Measurements from ENCODE around the gene TBC1D30. TPM values are rescaled to one million over a fixed set of nuclear protein-coding genes. Genes with fewer than 3 reads are reported as not detected.
A peak's percentile ranks its signal among the peaks of the same experiment; 100 is the strongest.

Gene TBC1D30
- total RNA-seq, 1 donor from 2014 or later = 14.7 TPM

GRCh38 chr12:64860446-64860998, 36.1 kb downstream of the TBC1D30 start:
- no peak for DNase-seq (ENCODE audit: low spot score)

- no peak for DNase-seq (ENCODE audit: low spot score)
Observed at GRCh38 chr12:64864319-64864718, 39.9 kb downstream of the TBC1D30 start.

GRCh38 chr12:64875186-64875585, 50.7 kb downstream of the TBC1D30 start:
- DNase-seq (ENCODE audit: low spot score) = no peak

- no peak for DNase-seq (ENCODE audit: low spot score)
Observed at GRCh38 chr12:64876388-64877071, 52.1 kb downstream of the TBC1D30 start.

GRCh38 chr12:64877363-64878004, 53.0 kb downstream of the TBC1D30 start:
- DNase-seq (ENCODE audit: low spot score) = no peak

- DNase-seq (ENCODE audit: low spot score) = no peak
Observed at GRCh38 chr12:64882687-64883086, 58.2 kb downstream of the TBC1D30 start.

GRCh38 chr12:64883264-64884163, 59.1 kb downstream of the TBC1D30 start:
- DNase-seq (ENCODE audit: low spot score) = peak; percentile 27

GRCh38 chr12:64884164-64884542, 59.7 kb downstream of the TBC1D30 start:
- no peak for DNase-seq (ENCODE audit: low spot score)

- no peak for DNase-seq (ENCODE audit: low spot score)
Observed at GRCh38 chr12:64884728-64885127, 60.3 kb downstream of the TBC1D30 start.

GRCh38 chr12:64889434-64890216, 65.2 kb downstream of the TBC1D30 start:
- no peak for DNase-seq (ENCODE audit: low spot score)

- peak; percentile 80 for DNase-seq (ENCODE audit: low spot score)
Observed at GRCh38 chr12:64890873-64891468, 66.5 kb downstream of the TBC1D30 start.

- no peak for DNase-seq (ENCODE audit: low spot score)
Observed at GRCh38 chr12:64891629-64892028, 67.2 kb downstream of the TBC1D30 start.

- no peak for DNase-seq (ENCODE audit: low spot score)
Observed at GRCh38 chr12:64892561-64892960, 68.1 kb downstream of the TBC1D30 start.

GRCh38 chr12:64893961-64894360, 69.5 kb downstream of the TBC1D30 start:
- no peak for DNase-seq (ENCODE audit: low spot score)

- DNase-seq (ENCODE audit: low spot score) = no peak
Observed at GRCh38 chr12:64894827-64895475, 70.5 kb downstream of the TBC1D30 start.

- no peak for DNase-seq (ENCODE audit: low spot score)
Observed at GRCh38 chr12:64895526-64895925, 71.1 kb downstream of the TBC1D30 start.

GRCh38 chr12:64900540-64900939, 76.1 kb downstream of the TBC1D30 start:
- no peak for DNase-seq (ENCODE audit: low spot score)

GRCh38 chr12:64903479-64904152, 79.2 kb downstream of the TBC1D30 start:
- peak; percentile 68 for DNase-seq (ENCODE audit: low spot score)

GRCh38 chr12:64907097-64907496, 82.7 kb downstream of the TBC1D30 start:
- DNase-seq (ENCODE audit: low spot score) = no peak

GRCh38 chr12:64909124-64909523, 84.7 kb downstream of the TBC1D30 start:
- peak; percentile 96 for DNase-seq (ENCODE audit: low spot score)

Measured in umbilical cord (tissue), 2 donors.